NCI-H2107 (cell line): Measurements from ENCODE around the gene SLC29A1.

Experiments used
- DNase-seq: peaks from one replicate; lab custom pipeline; 2025; lab: John Stamatoyannopoulos, UW

The SLC29A1 gene

GRCh38 chr6:44255105-44255808, 31.9 kb downstream of the SLC29A1 start:
- DNase-seq = no peak

- DNase-seq = no peak
Measured at GRCh38 chr6:44255871-44256774, 32.7 kb downstream of the SLC29A1 start.

- no peak for DNase-seq
Measured at GRCh38 chr6:44256775-44257024, 33.3 kb downstream of the SLC29A1 start.

GRCh38 chr6:44257025-44257752, 33.8 kb downstream of the SLC29A1 start, which contains the start of gene SLC35B2:
TSS of gene SLC35B2 (minus strand) at chr6:44257528. CDS start at chr6:44257410, 118 bp downstream.
- peak; percentile 59 for DNase-seq

GRCh38 chr6:44257753-44258324, 34.4 kb downstream of the SLC29A1 start:
- no peak for DNase-seq

- no peak for DNase-seq
Measured at GRCh38 chr6:44258325-44258863, 35.0 kb downstream of the SLC29A1 start.

- no peak for DNase-seq
Measured at GRCh38 chr6:44258921-44259320, 35.5 kb downstream of the SLC29A1 start.

GRCh38 chr6:44260011-44260410, 36.6 kb downstream of the SLC29A1 start:
- DNase-seq = no peak

GRCh38 chr6:44260451-44261297, 37.3 kb downstream of the SLC29A1 start:
- DNase-seq = no peak

- DNase-seq = no peak
Measured at GRCh38 chr6:44261581-44261980, 38.2 kb downstream of the SLC29A1 start.

- no peak for DNase-seq
Measured at GRCh38 chr6:44262467-44263353, 39.3 kb downstream of the SLC29A1 start.

GRCh38 chr6:44263354-44264100, 40.1 kb downstream of the SLC29A1 start:
- no peak for DNase-seq

- DNase-seq = no peak
Measured at GRCh38 chr6:44264154-44265006, 41.0 kb downstream of the SLC29A1 start.

- DNase-seq = no peak
Measured at GRCh38 chr6:44265007-44265721, 41.8 kb downstream of the SLC29A1 start, which contains the start of gene NFKBIE. TSS of gene NFKBIE (minus strand) at chr6:44265551. CDS start at chr6:44265346, 205 bp downstream.

- DNase-seq = no peak
Measured at GRCh38 chr6:44265722-44266233, 42.4 kb downstream of the SLC29A1 start.

- DNase-seq = no peak
Measured at GRCh38 chr6:44266347-44266746, 43.0 kb downstream of the SLC29A1 start.

- no peak for DNase-seq
Measured at GRCh38 chr6:44267252-44267651, 43.9 kb downstream of the SLC29A1 start.
